Measurements from ENCODE around the gene USF1.

GRCh38 chr1:161068306-161069234, 22.8 kb upstream of the USF1 start:
- TF ChIP-seq EP300 (IDR thresholded peaks at IDR 0.05) (no peak), CTCF (IDR thresholded peaks at IDR 0.05) (no peak), POLR2A (IDR thresholded peaks at IDR 0.05) (no peak), POLR2AphosphoS5 (IDR thresholded peaks at IDR 0.05) (peak; percentile 51 to 60)
